Hepatocyte (in vitro differentiated cells): ENCODE results near the gene RTL1.

ENCODE experiments used
- CTCF ChIP-seq: fragments of 200-600 bp; sonication (generic); IDR thresholded peaks from 2 replicates; pipeline ENCODE4 v1.5.1; 2016; ENCODE audit warnings: antibody characterized with exemption, mild to moderate bottlenecking; ENCODE audit not compliant: poor library complexity
- EZH2 ChIP-seq: fragments of 200-600 bp; sonication (generic); IDR thresholded peaks from 2 replicates; pipeline ENCODE4 v1.6.1; 2016; ENCODE audit warnings: antibody characterized with exemption, mild to moderate bottlenecking, borderline replicate concordance
- EZH2phosphoT487 ChIP-seq: fragments of 200-600 bp; sonication (generic); IDR thresholded peaks from one replicate; pipeline ENCODE4 v1.6.1; 2018; ENCODE audit warnings: antibody characterized with exemption, mild to moderate bottlenecking, low read depth, moderate library complexity; ENCODE audit not compliant: unreplicated experiment, severe bottlenecking

- TF ChIP-seq CTCF (no peak), EZH2 (no peak), EZH2phosphoT487 (no peak)
Measured at GRCh38 chr14:100875861-100876590, 27.5 kb downstream of the RTL1 start.
